ENCODE results near the gene NCLN. TPM values are rescaled to one million over a fixed set of nuclear protein-coding genes. Genes with fewer than 3 reads are reported as not detected.
A peak's percentile ranks its signal among the peaks of the same experiment; 100 is the strongest.
"Not testable (repeated sequence)": the region's sequence is repeated elsewhere in the genome, so short reads cannot be mapped to it uniquely, and the experiment has no call there.

The NCLN gene
- total RNA-seq, 1 experiment from 2014 or later: 39.8 TPM

DNA sequence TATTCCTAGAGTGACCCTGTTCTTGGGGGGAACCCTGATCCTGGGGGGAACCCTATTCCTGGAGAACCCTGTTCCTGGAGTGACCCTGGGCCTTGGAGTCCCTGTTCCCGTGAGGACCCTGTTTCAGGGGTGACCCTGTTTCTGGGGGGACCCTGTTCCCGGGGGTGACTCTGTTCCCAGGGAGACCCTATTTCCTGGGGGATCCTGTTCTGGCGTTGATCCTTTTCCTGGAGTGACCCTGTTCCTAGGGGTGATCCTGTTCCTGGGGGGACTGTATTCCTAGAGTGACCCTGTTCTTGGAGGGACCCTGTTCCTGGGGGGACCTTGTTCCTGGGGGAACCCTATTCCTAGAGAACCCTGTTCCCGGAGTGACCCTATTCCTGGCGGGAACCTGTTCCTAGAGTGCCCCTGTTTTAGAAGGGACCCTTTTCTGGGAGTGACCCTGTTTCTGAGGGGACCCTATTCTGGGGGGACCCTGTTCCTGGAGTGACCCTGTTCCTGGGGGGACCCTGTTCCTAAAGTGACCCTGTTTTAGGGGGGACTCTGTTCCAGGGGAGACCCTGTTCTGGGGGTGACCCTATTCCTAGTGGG lies 34.9 kb upstream of the NCLN start:
- Histone ChIP-seq H3K4me3 (peak overlapping the region; percentile 37), H3K4me1 (peaks cover 9% of the 10 kb centered on the region; the same call in 1 of the 2 replicates), H3K27me3 (no peaks in the 10 kb centered on the region; the same call in 1 of the 2 replicates), H3K9me3 (replicated peaks) (no peaks in the 10 kb centered on the region), H3K36me3 (no peaks in the 10 kb centered on the region), H3K27ac (no peak overlapping the region)
- peak; percentile 26 to 38 for DNase-seq

- no peaks in the 10 kb centered on the region for H3K9me3 ChIP-seq (replicated peaks)
- DNase-seq: no peak
- peak overlapping the region; percentile 37; the same call in 1 of the 2 replicates for H3K4me3 ChIP-seq
- no peak overlapping the region for H3K27ac ChIP-seq
- H3K27me3 ChIP-seq: no peaks in the 10 kb centered on the region; the same call in 1 of the 2 replicates
- H3K36me3 ChIP-seq: no peaks in the 10 kb centered on the region
- H3K4me1 ChIP-seq: peaks cover 9% of the 10 kb centered on the region; the same call in 1 of the 2 replicates
Observed at GRCh38 chr19:3151563-3152418, 33.9 kb upstream of the NCLN start.

DNA sequence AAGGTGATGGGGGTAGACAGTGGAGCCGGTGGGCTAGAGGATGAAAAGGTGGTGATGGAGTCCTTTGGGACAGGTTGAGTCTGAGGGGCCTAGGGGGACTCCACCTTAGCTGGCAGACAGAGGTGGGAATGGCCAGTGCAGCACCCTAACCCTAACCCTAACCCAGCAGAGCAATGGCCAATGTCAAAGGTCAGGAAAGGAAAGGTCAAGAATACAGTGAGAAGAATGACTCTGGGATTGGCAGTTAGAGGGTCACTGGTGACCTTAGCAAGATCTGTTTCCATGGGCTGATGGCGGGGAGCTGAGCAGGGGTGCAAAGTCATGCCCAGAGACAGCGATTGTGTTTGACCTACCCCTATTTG lies 33.3 kb upstream of the NCLN start:
- Histone ChIP-seq H3K4me3 (no peak overlapping the region), H3K36me3 (no peaks in the 10 kb centered on the region), H3K9me3 (replicated peaks) (no peaks in the 10 kb centered on the region), H3K27ac (no peak overlapping the region), H3K27me3 (no peaks in the 10 kb centered on the region; the same call in 1 of the 2 replicates), H3K4me1 (peaks cover 9% of the 10 kb centered on the region; the same call in 1 of the 2 replicates)
- no peak for DNase-seq

DNA sequence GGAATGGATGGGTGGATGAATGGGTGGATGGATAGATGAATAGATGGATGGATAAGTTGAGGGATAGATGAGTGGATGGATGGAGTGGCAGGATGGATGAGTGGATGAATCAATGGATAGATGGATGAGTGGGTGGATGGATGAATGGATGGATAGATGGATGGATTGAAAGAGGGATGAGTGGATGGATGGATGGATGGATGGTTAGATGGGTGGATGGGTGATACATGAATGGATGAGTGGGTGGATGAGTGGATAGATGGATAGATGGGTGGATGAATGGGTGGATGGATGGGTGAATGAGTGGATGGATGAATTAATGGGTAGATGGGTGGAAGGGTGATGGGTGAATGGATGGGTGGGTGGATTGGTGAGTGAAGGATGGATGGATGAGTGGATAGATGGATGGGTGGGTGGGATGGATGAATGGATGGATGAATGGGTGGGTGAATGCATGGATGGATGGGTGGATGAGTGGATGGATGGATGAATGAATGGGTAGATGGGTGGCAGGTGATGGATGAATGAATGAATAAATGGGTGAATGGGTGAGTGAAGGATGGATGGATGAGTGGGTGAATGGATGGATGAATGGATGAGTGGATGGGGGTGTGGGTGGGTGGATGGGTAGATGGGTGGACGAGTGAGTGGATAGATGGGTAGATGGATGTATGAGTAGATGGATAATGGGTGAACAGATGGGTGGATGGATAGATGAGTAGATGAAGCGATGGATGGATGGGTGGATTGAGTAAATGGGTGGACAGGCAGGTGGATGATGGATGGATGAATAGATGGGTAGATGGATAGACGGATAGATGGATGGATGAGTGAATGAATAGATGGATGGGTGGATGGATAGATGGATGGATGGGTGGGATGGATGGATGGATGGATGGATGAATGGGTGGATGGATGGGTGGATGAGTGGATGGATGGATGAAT lies 32.2 kb upstream of the NCLN start:
- Histone ChIP-seq H3K9me3 (replicated peaks) (no peaks in the 10 kb centered on the region), H3K36me3 (no peaks in the 10 kb centered on the region), H3K27ac (no peak overlapping the region), H3K4me3 (no peak overlapping the region), H3K27me3 (no peaks in the 10 kb centered on the region; the same call in 1 of the 2 replicates), H3K4me1 (peaks cover 9% of the 10 kb centered on the region; the same call in 1 of the 2 replicates)
- no peak for DNase-seq

- not testable (repeated sequence) for H3K27me3 ChIP-seq; DNase-seq; H3K9me3 ChIP-seq (replicated peaks); H3K36me3 ChIP-seq; H3K4me1 ChIP-seq; H3K4me3 ChIP-seq
- H3K27ac ChIP-seq: peak overlapping the region; percentile 71
Observed at GRCh38 chr19:3154447-3154846, 31.3 kb upstream of the NCLN start.

DNA sequence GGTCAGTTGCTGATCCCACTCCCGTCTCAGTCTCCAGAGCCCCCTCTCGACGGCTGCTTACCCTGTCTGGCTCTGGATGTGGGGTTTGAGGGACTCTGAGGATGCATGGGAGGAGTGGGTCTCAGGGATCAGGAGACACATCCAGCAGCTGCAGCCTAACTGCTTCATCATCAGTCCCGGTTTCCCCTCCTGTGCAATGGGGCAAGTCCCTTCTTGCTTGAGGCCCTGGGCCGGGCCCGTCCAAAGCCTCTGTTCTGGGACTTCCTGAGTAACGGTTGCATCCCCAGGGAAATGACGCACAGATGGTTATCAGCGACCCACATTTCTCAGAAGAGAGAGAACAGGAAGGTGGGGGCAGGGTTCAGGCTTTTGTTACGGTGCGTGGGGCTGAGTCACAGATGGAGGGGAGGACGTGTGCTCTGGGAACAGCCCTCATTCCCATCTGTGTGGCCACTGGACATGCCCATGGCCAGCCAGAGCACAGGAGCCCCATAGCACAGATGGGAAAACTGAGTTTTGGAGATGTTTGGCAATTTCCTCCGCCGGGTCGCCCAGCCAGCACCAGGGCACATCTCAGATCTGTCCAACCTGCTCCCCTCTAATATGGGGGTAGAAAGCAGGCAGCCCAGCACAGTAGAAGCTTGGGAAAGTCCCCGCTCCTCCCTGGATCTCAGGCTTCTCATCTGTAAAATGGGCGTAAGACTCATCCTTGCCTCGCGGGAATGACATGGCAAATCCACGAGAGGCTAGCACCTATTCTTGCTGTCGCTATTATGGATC lies 30.6 kb upstream of the NCLN start:
- no peaks in the 10 kb centered on the region for H3K36me3 ChIP-seq
- peak overlapping the region; percentile 71 for H3K27ac ChIP-seq
- DNase-seq: peak; percentile 96
- no peaks in the 10 kb centered on the region for H3K9me3 ChIP-seq (replicated peaks)
- H3K4me1 ChIP-seq: peaks cover 9% of the 10 kb centered on the region; the same call in 1 of the 2 replicates
- H3K27me3 ChIP-seq: no peaks in the 10 kb centered on the region; the same call in 1 of the 2 replicates
- H3K4me3 ChIP-seq: no peak overlapping the region

DNA sequence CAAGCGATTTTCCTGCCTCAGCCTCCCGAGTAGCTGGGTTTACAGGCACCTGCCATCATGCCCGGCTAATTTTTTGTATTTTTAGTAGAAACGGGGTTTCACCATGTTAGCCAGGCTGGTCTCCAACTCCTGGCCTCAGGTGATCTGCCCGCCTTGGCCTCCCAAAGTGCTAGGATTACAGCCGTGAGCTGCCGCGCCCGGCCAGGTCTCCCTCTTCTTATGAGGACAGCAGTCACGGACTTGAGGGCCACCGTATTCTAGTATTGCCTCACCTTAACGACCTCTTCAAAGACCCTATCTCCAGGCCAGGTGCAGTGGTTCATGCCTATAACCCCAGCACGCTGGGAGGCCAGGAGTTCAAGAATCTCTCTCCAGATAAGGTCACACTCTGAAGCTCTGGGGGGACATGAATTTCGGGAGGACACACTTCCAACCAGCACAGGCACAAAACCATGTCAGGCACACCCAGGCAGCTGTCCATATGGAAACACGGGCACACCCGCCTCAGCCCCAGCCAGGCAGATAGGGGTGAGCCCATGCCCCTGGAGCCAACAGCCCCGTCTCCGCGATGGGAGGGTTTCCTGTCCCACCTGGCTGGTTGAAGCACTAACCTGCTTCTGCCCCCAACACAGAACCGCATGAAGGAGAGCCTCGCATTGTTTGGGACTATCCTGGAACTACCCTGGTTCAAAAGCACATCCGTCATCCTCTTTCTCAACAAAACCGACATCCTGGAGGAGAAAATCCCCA lies 28.5 kb upstream of the NCLN start:
- no peaks in the 10 kb centered on the region for H3K36me3 ChIP-seq
- H3K27me3 ChIP-seq: no peaks in the 10 kb centered on the region
- H3K9me3 ChIP-seq (replicated peaks): no peaks in the 10 kb centered on the region
- H3K4me3 ChIP-seq: no peak overlapping the region
- no peak for DNase-seq
- H3K27ac ChIP-seq: no peak overlapping the region
- peaks cover 9% of the 10 kb centered on the region; the same call in 1 of the 2 replicates for H3K4me1 ChIP-seq

- peaks cover 18% of the 10 kb centered on the region for H3K4me1 ChIP-seq
- no peaks in the 10 kb centered on the region for H3K36me3 ChIP-seq
- H3K27me3 ChIP-seq: no peaks in the 10 kb centered on the region
- H3K9me3 ChIP-seq (replicated peaks): no peaks in the 10 kb centered on the region
- H3K27ac ChIP-seq: no peak overlapping the region
- no peak for DNase-seq
- no peak overlapping the region for H3K4me3 ChIP-seq
Observed at GRCh38 chr19:3159565-3159964, 26.2 kb upstream of the NCLN start.

DNA sequence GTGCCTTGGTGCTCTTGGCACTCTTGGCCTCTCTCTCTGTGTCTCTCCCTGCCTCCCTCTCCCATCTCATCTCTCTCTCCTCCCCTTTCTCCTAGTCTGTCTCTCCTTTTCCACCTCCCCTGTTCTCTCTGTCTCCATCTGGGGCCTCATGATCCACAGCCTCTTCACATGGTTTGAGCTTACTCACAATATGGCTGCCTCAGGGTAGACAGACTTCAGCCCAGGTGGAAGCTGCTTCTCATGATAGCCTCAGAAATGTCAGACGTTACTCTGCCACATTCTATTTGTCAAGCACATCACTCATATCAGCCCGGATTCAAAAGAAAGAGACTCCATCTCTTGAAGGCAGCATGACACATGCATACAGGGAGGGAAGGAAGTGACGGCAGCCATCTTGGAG lies 25.5 kb upstream of the NCLN start:
- DNase-seq: no peak
- no peaks in the 10 kb centered on the region for H3K27me3 ChIP-seq
- H3K4me1 ChIP-seq: peaks cover 16% of the 10 kb centered on the region
- H3K9me3 ChIP-seq (replicated peaks): no peaks in the 10 kb centered on the region
- H3K36me3 ChIP-seq: no peaks in the 10 kb centered on the region
- no peak overlapping the region for H3K27ac ChIP-seq
- no peak overlapping the region for H3K4me3 ChIP-seq

GRCh38 chr19:3161453-3161852 lies 24.3 kb upstream of the NCLN start:
- Histone ChIP-seq H3K9me3 (replicated peaks) (no peaks in the 10 kb centered on the region), H3K4me1 (peaks cover 13% of the 10 kb centered on the region), H3K4me3 (no peak overlapping the region), H3K36me3 (no peaks in the 10 kb centered on the region), H3K27ac (no peak overlapping the region), H3K27me3 (no peaks in the 10 kb centered on the region)
- DNase-seq: no peak

DNA sequence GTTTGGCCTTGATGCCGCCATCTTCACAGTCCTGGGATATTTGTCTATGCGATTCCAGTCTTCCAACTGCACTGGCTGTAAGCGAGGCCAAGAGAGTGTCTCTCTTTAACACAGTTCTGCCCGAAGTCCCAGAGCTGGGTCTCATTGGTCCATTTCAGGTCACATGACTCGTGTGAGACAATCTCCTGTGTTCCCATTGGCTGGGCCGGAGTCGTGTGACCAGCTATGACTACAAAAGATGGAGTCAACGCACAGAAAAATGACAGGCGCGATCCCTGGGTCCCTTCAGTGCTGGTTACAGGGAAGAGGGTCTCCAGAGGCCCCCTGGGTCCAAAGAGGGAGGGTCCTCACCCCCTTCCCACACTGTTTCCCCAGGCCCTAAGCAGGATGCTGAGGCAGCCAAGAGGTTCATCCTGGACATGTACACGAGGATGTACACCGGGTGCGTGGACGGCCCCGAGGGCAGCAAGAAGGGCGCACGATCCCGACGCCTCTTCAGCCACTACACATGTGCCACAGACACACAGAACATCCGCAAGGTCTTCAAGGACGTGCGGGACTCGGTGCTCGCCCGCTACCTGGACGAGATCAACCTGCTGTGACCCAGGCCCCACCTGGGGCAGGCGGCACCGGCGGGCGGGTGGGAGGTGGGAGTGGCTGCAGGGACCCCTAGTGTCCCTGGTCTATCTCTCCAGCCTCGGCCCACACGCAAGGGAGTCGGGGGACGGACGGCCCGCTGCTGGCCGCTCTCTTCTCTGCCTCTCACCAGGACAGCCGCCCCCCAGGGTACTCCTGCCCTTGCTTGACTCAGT lies 23.1 kb upstream of the NCLN start:
- DNase-seq: peak in 1 of 2 experiments; percentile 60

GRCh38 chr19:3163230-3163886 lies 22.4 kb upstream of the NCLN start:
- Histone ChIP-seq H3K27ac (no peak overlapping the region), H3K9me3 (replicated peaks) (no peaks in the 10 kb centered on the region), H3K27me3 (no peaks in the 10 kb centered on the region), H3K4me3 (no peak overlapping the region), H3K36me3 (no peaks in the 10 kb centered on the region), H3K4me1 (peaks cover 13% of the 10 kb centered on the region)
- DNase-seq: peak; percentile 76 to 87

More for the DNA sequence above, 23.1 kb upstream of the NCLN start:
- Histone ChIP-seq H3K36me3 (no peaks in the 10 kb centered on the region), H3K9me3 (replicated peaks) (no peaks in the 10 kb centered on the region), H3K27ac (no peak overlapping the region), H3K4me1 (peaks cover 13% of the 10 kb centered on the region), H3K4me3 (no peak overlapping the region), H3K27me3 (no peaks in the 10 kb centered on the region)

All from SJCRH30 (cell line).